HCT116 (cell line): ENCODE measurements around the gene PAX6.

Source experiments
- EZH2 ChIP-seq: fragments of 200-600 bp; sonication (generic); IDR thresholded peaks from 2 replicates; pipeline ENCODE4 v1.6.1; 2017; ENCODE audit warnings: antibody characterized with exemption, mixed run types
- SP1 ChIP-seq: IDR thresholded peaks from 2 replicates; pipeline ENCODE4 v1.6.1; 2012; ENCODE audit warnings: low read depth
- ZNF274 ChIP-seq: fragments of 200-500 bp; sonication (Bioruptor generic); IDR thresholded peaks from 2 replicates; pipeline ENCODE4 v1.6.1; 2014; ENCODE audit warnings: mild to moderate bottlenecking, low read depth, low read length, inconsistent platforms
- TF ChIP-seq, protein P1 (sequence below), 3 experiments: fragments of 200-600 bp in 1 of 3; sonication (generic) in 1 of 3; IDR thresholded peaks in 2 of 3; conservative IDR thresholded peaks in 1 of 3; 2 replicates each; pipeline ENCODE4 v1.5.1; 2012 to 2017; ENCODE audit warnings: low read depth in 2 of 3, low read length in 2 of 3, antibody characterized with exemption in 1 of 3, borderline replicate concordance in 1 of 3, control low read depth in 1 of 3, mild to moderate bottlenecking in 1 of 3, mixed read lengths in 1 of 3, mixed run types in 1 of 3, moderate library complexity in 1 of 3; ENCODE audit not compliant: insufficient read depth in 1 of 3

DNA sequence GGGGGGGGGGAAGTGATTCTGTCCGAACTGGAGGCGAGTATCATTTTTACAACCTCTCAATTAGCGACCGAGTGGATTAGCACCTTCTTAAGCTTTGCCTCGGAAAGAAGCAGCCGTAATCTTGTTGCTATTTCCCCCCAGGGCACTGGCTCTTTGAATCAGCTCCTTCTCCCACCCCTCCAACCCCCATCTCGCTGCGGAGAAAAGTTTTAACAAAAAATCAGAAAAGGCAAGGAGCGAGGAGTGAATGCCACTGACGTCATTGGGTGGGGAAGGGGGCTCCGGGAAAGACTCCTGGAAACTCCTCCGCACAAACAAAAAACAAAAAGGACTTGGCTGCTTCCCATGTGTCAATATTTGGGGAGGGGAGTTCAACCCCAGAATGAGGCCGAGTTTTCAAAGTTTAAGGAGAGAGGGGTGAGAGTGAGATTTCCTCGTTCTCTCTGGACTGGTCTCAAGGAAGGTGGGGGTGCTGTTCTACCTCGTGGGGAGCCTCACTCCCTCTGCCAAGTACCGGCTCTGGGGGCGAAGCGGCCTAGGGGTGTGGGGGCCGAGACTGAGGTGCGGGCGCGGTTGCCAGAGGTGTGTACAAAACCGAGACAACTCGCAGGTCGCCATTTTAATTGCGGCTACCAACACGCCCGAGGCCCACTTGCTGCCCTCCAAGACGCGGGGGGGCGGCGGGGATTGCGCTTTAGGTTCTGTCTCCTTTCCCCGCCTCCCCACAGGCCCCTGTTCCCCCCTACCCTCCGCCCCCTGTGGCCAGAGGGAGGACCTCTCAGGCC is 2.5 kb upstream of the PAX6 start:
- TF ChIP-seq ZNF274, result no peak
- TF ChIP-seq, protein P1, sequence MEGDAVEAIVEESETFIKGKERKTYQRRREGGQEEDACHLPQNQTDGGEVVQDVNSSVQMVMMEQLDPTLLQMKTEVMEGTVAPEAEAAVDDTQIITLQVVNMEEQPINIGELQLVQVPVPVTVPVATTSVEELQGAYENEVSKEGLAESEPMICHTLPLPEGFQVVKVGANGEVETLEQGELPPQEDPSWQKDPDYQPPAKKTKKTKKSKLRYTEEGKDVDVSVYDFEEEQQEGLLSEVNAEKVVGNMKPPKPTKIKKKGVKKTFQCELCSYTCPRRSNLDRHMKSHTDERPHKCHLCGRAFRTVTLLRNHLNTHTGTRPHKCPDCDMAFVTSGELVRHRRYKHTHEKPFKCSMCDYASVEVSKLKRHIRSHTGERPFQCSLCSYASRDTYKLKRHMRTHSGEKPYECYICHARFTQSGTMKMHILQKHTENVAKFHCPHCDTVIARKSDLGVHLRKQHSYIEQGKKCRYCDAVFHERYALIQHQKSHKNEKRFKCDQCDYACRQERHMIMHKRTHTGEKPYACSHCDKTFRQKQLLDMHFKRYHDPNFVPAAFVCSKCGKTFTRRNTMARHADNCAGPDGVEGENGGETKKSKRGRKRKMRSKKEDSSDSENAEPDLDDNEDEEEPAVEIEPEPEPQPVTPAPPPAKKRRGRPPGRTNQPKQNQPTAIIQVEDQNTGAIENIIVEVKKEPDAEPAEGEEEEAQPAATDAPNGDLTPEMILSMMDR (IDR thresholded peaks at IDR 0.05 in 2 of 3, conservative IDR thresholded peaks at IDR 0.05 in 1 of 3; ENCODE audit: borderline replicate concordance in 1 of 3, insufficient read depth in 1 of 3, low read depth in 2 of 3, low read length in 2 of 3), result no peak
- TF ChIP-seq EZH2, result no peak
- TF ChIP-seq SP1, result no peak
